ENCODE data around the gene MISP3. TPM values are rescaled to one million over a fixed set of nuclear protein-coding genes. Genes with fewer than 3 reads are reported as not detected.
A peak's percentile ranks its signal among the peaks of the same experiment; 100 is the strongest.

Gene MISP3
- total and polyA plus RNA-seq, 9 of the 15 experiments (the other 6 are each of a cell fraction or from before 2014, with no cell fraction given) = 0.25 to 5.6 (median 1.6) TPM

DNA sequence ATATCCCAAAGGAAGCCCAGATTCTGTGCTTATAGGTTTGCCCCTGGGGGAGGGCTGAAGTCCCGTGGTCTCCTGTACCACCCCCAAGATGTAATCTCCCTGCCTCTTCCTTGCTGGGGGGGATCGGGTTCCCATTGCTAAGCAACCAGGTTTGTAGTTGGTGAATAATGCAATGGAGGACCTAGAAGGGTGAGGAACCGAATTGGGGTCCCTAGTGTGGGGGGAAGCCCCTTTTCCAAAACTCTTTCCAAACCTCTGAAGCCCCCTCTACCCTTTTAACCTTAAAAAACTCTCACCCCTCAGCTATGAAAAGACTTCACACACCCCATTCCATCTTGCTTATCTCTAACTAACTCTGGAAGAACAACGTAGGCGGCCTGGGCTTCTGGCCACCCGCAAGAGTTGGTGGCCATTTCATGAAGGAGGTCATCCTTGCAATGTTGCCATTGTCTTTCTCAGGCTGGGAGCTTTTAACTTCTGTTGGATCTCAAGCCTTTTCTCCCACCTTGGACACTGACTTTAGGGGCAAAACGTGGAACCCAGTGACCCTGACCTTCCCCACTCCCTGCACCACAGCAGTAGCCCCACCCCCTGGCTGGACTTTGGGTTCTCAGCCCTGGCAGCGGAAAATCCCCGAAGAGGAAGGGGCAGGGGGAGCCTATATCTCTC, 11.4 kb upstream of the MISP3 start (continued):
- TF ChIP-seq SP1 (CRISPR knock-in tag; IDR thresholded peaks at IDR 0.05) = no peak
- no peak for TF ChIP-seq ZFP36 (IDR thresholded peaks at IDR 0.05; ENCODE audit: low read depth, low read length, partially characterized antibody)
- peak; percentile 62; the same call in 1 of the 2 replicates for TF ChIP-seq EHMT2 (IDR thresholded peaks at IDR 0.05)
- TF ChIP-seq DPF2 (IDR thresholded peaks at IDR 0.05) = peak; percentile 47; the same call in 1 of the 2 replicates
- peak; percentile 26; the same call in 1 of the 2 replicates for TF ChIP-seq ZBTB7A (IDR thresholded peaks at IDR 0.05; ENCODE audit: borderline replicate concordance, control insufficient read depth, low read depth, low read length)
- TF ChIP-seq MIER1 (IDR thresholded peaks at IDR 0.05; ENCODE audit: low read depth) = no peak
- peak; percentile 54; the same call in 1 of the 2 replicates for TF ChIP-seq TEAD4 (IDR thresholded peaks at IDR 0.05; ENCODE audit: low read length)
- TF ChIP-seq TEAD4 (CRISPR knock-in tag; IDR thresholded peaks at IDR 0.05; ENCODE audit: borderline replicate concordance) = no peak

DNA sequence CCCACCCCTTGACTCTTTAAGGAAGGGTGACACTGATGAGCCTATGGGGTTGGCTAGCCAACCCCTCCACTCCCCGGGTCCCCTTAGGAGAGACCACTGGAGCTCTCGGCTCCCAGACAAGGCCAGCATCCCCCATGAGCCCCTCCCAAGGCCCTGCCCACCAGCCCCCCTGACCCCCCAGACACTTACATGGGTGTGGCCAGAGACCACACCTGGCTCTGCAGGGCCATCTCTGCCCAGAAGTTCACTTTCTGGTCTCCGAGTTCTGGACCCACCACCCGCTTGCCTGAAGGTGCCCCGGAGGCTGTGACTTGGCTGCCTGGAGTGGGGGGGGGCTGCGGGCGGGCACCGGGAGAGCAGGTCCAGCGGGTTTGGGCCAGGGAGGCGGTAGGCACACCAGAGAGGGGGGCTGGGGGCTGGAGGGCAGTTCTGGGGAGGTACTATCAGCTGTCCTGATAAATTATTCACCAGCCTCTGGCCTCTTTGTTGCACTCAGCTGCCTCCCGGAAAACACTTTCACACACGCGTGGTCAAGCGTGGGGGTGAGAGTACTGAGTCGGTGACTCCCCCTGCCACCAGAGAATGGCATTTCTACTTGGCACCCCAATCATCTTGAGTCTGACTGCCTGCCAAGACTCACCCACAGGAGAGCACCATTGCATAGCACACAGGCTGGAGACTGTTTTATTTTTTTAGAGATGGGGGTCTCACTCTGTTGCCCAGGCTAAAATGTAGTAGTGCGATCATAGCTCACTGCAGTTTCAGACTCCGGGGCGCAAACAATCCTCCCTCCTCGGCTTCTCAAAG, 10.6 kb upstream of the MISP3 start, which contains the start of gene PALM3:
PALM3 (minus strand) TSS at position 326 of the 807 bp plus-strand sequence; CDS start at position 230, 96 bp downstream.
- H3K9me1 ChIP-seq (ENCODE audit: control insufficient read depth, insufficient read depth, low read length) = no peaks in the 10 kb centered on the region
- H3K4me1 ChIP-seq (replicated peaks in 1 of 2; ENCODE audit: control insufficient read depth in 2 of 2, insufficient read depth in 2 of 2, low read length in 2 of 2) = peaks cover 36 to 43% of the 10 kb centered on the region in 2 experiments
- FAIRE-seq = no peak
- intact Hi-C loops (cut with micrococcal nuclease) (no loop called here), in situ Hi-C loops (cut with MboI) (loop anchor here (25.0 kb wide), 1 partner anchor 475 kb away; no protein-coding TSS in a partner anchor)
- ATAC-seq = no peak
- no peaks in the 10 kb centered on the region for H3K27me3 ChIP-seq (ENCODE audit: control insufficient read depth in 2 of 2, insufficient read depth in 2 of 2, low read length in 2 of 2)
- H4K20me1 ChIP-seq (replicated peaks; ENCODE audit: control insufficient read depth, insufficient read depth, low read length) = no peaks in the 10 kb centered on the region
- H2AFZ ChIP-seq (ENCODE audit: low read depth, low read length) = peak within 1 kb of the TSS; percentile 95
- H3K79me2 ChIP-seq (ENCODE audit: control insufficient read depth, insufficient read depth, low read length) = no peaks in the 10 kb centered on the region
- DNase-seq (ENCODE audit: extremely low read depth in 1 of 4, low spot score in 3 of 4) = peak in 2 of 4 experiments; percentile 4 to 5
- TF ChIP-seq ZNF121 (CRISPR knock-in tag; conservative IDR thresholded peaks at IDR 0.05) (peak; percentile 76), RBM25 (IDR thresholded peaks at IDR 0.05; ENCODE audit: low read depth, low read length, severe bottlenecking) (peak; percentile 52), XRCC3 (IDR thresholded peaks at IDR 0.05) (no peak), ZFP1 (CRISPR knock-in tag; IDR thresholded peaks at IDR 0.05) (no peak), ZBTB7A (IDR thresholded peaks at IDR 0.05; ENCODE audit: borderline replicate concordance, control insufficient read depth, low read depth, low read length) (0 out of 2 replicates have a peak, but pooled peaks have one; percentile 33)
- TF ChIP-seq, protein P1, sequence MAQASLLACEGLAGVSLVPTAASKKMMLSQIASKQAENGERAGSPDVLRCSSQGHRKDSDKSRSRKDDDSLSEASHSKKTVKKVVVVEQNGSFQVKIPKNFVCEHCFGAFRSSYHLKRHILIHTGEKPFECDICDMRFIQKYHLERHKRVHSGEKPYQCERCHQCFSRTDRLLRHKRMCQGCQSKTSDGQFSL (CRISPR knock-in tag; IDR thresholded peaks at IDR 0.05) = no peak
- TF ChIP-seq, protein P1 (tag; IDR thresholded peaks at IDR 0.05) = 0 out of 4 replicates have a peak, but pooled peaks of 1 of the 2 experiments have one; percentile 12
- TF ChIP-seq, protein P2, sequence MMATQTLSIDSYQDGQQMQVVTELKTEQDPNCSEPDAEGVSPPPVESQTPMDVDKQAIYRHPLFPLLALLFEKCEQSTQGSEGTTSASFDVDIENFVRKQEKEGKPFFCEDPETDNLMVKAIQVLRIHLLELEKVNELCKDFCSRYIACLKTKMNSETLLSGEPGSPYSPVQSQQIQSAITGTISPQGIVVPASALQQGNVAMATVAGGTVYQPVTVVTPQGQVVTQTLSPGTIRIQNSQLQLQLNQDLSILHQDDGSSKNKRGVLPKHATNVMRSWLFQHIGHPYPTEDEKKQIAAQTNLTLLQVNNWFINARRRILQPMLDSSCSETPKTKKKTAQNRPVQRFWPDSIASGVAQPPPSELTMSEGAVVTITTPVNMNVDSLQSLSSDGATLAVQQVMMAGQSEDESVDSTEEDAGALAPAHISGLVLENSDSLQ (IDR thresholded peaks at IDR 0.05) = no peak
- peak within 1 kb of the TSS; percentile 65; the same call in 2 of the 3 replicates for H3K27ac ChIP-seq (ENCODE audit: extremely low read depth, low read depth, low read length)
- peak within 1 kb of the TSS; percentile 52 for H3K4me2 ChIP-seq (ENCODE audit: insufficient read depth, low read length)
- no peaks in the 10 kb centered on the region for H3K36me3 ChIP-seq (ENCODE audit: control insufficient read depth, insufficient read depth, low read length)
- POLR2A ChIA-PET = interaction anchor here (1.1 to 1.2 kb wide), 2 partner anchors 8 to 155 kb away, joined by 3 to 5 read pairs; no protein-coding TSS in a partner anchor
- no peak within 1 kb of the TSS for H3K4me3 ChIP-seq
- peak within 1 kb of the TSS; percentile 27 to 49; a peak in 3 of 4 replicates for H3K9ac ChIP-seq (ENCODE audit: insufficient read depth in 1 of 2, low read depth in 2 of 2, low read length in 2 of 2)
- no peaks in the 10 kb centered on the region for H3K9me3 ChIP-seq (replicated peaks; ENCODE audit: control insufficient read depth, insufficient read depth, low read depth, low read length)
- CTCF ChIA-PET (ENCODE audit: low intra/inter-chr PET ratio) = no interaction called here
- WGBS (ENCODE audit: insufficient coverage, low coverage, missing lambda C conversion rate) = 72% methylated on average over 18 of the region's 19 CpGs
- no TSS peak for BruUV-seq (replicated peaks)
